BJ (cell line): ENCODE data around the gene FNDC11. TPM values are rescaled to one million over a fixed set of nuclear protein-coding genes. Genes with fewer than 3 reads are reported as not detected.

Source experiments
- CTCF ChIA-PET: fragments of 350-600 bp; formaldehyde crosslinking; extraction: SDS; loops from one replicate; lab custom pipeline; 2021; ENCODE audit warnings: antibody characterized with exemption, inconsistent platforms; lab: Yijun Ruan, JAX
- POLR2A ChIA-PET: fragments of 300-600 bp; sonication (Branson Sonifier 250); formaldehyde crosslinking; extraction: SDS; loops from one replicate; lab custom pipeline; 2021; ENCODE audit warnings: antibody characterized with exemption; lab: Charles Lee
- DNase-seq: peaks from one replicate; pipeline ENCODE4 v3.0.0-alpha.2; 2011; ENCODE audit warnings: low read depth
- H3K27me3 ChIP-seq: 2 replicates; pipeline ENCODE4 v1.6.0; 2011; ENCODE audit warnings: low read length; ENCODE audit not compliant: control insufficient read depth, insufficient read depth
- H3K36me3 ChIP-seq: 2 replicates; pipeline ENCODE4 v1.5.1; 2011; ENCODE audit warnings: low read length; ENCODE audit not compliant: control insufficient read depth, insufficient read depth
- H3K4me3 ChIP-seq: 2 replicates; pipeline ENCODE4 v1.5.1; 2011; ENCODE audit warnings: low read depth, mild to moderate bottlenecking, control low read depth, low read length
- polyA plus RNA-seq: library from polyadenylated mRNA; depleted of rRNA; stranded (reverse); fragments of >200 nt; gene quantifications from 2 replicates; pipeline ENCODE4 v1.2.3, GENCODE V29; 2011
- TF ChIP-seq, protein P1 (sequence below): IDR thresholded peaks from 2 replicates; pipeline ENCODE4 v1.5.1; 2011; ENCODE audit warnings: low read depth, mild to moderate bottlenecking, control low read depth, inconsistent platforms, low read length, moderate library complexity; ENCODE audit not compliant: insufficient read depth

Gene FNDC11
- polyA plus RNA-seq, 1 experiment: 0.76 TPM

DNA sequence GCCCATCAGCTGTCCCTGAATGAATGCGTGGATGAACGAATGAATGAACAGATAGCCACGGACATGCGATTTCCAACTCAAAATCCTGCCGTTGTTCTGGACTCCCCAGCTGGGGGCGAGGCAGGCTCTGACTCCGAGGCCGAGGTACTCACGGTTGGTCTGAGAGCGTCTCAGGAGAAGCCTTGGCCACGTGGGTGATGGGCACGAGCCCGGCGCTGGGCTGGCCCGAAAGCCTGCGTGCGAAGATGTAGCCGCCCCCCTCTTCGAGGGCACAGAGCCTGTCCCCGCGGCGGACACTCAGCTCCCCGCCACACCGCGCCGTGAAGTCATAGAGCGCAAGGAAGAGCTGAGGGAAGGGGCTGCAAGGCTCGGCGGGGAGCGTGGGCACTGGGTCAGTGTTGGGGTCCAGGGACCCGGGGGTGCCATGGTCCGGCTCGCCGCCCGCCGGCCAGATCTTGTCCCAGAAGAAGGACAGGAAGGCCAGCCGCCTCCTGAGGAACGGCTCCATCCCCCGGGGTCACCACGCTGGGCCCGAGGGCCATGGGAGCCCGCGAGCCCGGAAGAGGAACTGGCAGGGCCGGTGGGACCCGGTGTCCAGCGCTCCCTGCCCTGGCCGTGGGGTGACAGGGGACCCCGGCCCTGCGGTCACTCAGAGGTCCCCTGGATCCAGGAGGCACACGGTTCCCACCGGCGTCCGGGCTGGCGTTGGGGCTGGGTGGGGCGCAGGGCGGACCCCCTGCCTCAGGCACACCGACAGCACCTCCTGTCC lies 6.8 kb upstream of the FNDC11 start:
- POLR2A ChIA-PET: no interaction called here
- no peak for DNase-seq
- CTCF ChIA-PET: interaction anchor here (3.0 kb wide), 1 partner anchor 10 kb away, joined by 7 read pairs; the partner anchor contains the start of gene PTK6
- peaks cover 5% of the 10 kb centered on the region for H3K27me3 ChIP-seq
- H3K4me3 ChIP-seq: no peak overlapping the region
- TF ChIP-seq, protein P1, sequence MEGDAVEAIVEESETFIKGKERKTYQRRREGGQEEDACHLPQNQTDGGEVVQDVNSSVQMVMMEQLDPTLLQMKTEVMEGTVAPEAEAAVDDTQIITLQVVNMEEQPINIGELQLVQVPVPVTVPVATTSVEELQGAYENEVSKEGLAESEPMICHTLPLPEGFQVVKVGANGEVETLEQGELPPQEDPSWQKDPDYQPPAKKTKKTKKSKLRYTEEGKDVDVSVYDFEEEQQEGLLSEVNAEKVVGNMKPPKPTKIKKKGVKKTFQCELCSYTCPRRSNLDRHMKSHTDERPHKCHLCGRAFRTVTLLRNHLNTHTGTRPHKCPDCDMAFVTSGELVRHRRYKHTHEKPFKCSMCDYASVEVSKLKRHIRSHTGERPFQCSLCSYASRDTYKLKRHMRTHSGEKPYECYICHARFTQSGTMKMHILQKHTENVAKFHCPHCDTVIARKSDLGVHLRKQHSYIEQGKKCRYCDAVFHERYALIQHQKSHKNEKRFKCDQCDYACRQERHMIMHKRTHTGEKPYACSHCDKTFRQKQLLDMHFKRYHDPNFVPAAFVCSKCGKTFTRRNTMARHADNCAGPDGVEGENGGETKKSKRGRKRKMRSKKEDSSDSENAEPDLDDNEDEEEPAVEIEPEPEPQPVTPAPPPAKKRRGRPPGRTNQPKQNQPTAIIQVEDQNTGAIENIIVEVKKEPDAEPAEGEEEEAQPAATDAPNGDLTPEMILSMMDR: no peak
- no peaks in the 10 kb centered on the region for H3K36me3 ChIP-seq

DNA sequence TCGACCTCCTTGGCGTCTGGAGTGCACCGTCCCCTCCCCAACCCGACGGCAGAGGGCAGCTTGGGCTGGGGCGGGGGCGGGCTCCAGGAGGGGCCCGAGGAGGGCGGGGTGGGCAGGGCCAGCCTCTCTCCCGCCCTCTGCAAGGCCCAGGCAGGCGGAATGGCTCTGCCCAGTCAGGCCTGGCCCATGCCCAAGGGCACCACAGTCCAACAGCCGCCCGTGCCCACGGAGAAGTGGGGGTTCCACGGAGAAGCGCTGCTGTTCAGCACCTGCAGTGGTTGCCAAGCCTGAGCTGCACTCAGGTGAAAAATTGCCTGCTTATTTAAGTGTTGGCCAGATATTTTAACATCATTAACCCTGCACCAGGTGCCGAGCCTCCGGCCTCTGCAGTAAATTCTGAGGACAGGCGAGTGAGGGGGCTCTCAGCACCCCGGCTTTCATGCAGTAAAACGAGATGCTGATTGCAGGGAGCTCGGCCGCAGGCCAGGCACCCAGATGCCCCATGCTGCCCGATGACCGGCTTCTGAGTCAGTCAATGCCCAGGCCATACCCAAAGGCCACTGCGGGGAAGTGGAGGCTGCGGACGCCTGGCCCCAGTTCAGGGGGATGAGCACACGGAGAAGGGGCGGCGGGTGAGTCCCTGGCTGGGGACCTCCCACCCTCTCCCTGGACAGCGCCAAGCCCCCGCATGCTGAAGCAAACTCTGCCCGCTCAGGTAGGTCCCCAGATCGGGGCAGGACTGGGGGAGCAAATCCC lies 6.1 kb upstream of the FNDC11 start, which contains the start of gene SRMS:
Gene SRMS (minus strand): TSS at position 25 of the 756 bp plus-strand sequence. CDS start 286 bp downstream, outside the sequence.
- CTCF ChIA-PET: interaction anchor here (3.0 kb wide), 1 partner anchor 11 kb away, joined by 7 read pairs; the partner anchor contains the start of gene PTK6
- H3K4me3 ChIP-seq: no peak within 1 kb of the TSS
- peaks cover 5% of the 10 kb centered on the region for H3K27me3 ChIP-seq
- DNase-seq: no peak
- POLR2A ChIA-PET: no interaction called here
- TF ChIP-seq, protein P1: no peak
- H3K36me3 ChIP-seq: no peaks in the 10 kb centered on the region

- Histone ChIP-seq H3K4me3 (no peak overlapping the region), H3K36me3 (no peaks in the 10 kb centered on the region), H3K27me3 (peaks cover 5% of the 10 kb centered on the region)
- ChIA-PET CTCF (no interaction called here), POLR2A (no interaction called here)
- no peak for DNase-seq
- TF ChIP-seq, protein P1: no peak
Observed at GRCh38 chr20:63548542-63548941, 5.4 kb upstream of the FNDC11 start.

DNA sequence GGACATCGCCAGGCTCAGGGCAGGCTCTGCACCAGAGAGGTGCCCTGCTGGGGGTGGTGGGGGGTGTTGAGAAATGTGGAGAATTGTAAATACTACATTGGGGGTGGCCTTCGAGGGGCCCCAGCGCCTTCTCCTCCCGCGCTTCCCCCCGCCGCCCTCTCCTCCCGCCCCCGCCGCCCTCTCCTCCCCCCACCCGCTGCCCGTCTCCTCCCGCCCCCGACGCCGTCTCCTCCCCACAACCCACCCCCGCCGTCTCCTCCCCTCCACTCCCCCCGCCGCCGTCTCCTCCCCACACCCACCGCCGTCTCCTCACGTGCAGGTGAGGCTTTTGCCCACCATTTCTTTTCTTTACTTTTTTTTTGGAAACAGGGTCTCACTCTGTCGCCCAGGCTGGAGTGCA lies 4.9 kb upstream of the FNDC11 start:
- no peaks in the 10 kb centered on the region for H3K36me3 ChIP-seq
- no peak overlapping the region for H3K4me3 ChIP-seq
- H3K27me3 ChIP-seq: peaks cover 5% of the 10 kb centered on the region
- TF ChIP-seq, protein P1: no peak
- ChIA-PET POLR2A (no interaction called here), CTCF (interaction anchor here (4.7 kb wide), 1 partner anchor 11 kb away, joined by 16 read pairs; no protein-coding TSS in a partner anchor)
- no peak for DNase-seq
